PC-3 (cell line): ENCODE results near the gene TRIM68. TPM values are rescaled to one million over a fixed set of nuclear protein-coding genes. Genes with fewer than 3 reads are reported as not detected.

Experiments used
- ATAC-seq: fragments of 200-7000 bp; cut with Tn5 transposase; 2 replicates; pipeline ENCODE4 v1.9.1; 2020; ENCODE audit warnings: mild to moderate bottlenecking, moderate library complexity
- BruUV-seq: library from RNA; stranded (reverse); fragments of 400-500 nt; replicated peaks from 2 replicates; lab custom pipeline; 2021; lab: Mats Ljungman, UMichigan
- CTCF ChIA-PET: fragments of 300-600 bp; sonication (Branson Sonifier 250); formaldehyde crosslinking; loops from one replicate; lab custom pipeline; 2022; ENCODE audit warnings: antibody characterized with exemption; lab: Charles Lee
- POLR2A ChIA-PET: fragments of 300-600 bp; sonication (Branson Sonifier 250); formaldehyde crosslinking; loops from one replicate; lab custom pipeline; 2022; ENCODE audit warnings: antibody characterized with exemption; ENCODE audit not compliant: unreplicated experiment; lab: Charles Lee
- DNase-seq: peaks from one replicate; pipeline ENCODE4 v3.0.0-alpha.2; 2015
- H2AFZ ChIP-seq: fragments of 300-600 bp; sonication (generic); 2 replicates; pipeline ENCODE4 v1.6.0; 2016; ENCODE audit warnings: antibody characterized with exemption, low read length
- H3F3A ChIP-seq: fragments of 300-600 bp; sonication (generic); one replicate; pipeline ENCODE4 v1.6.0; 2017; ENCODE audit warnings: antibody characterized with exemption, low read length, control low read depth, mild to moderate bottlenecking; ENCODE audit not compliant: unreplicated experiment
- H3K27ac ChIP-seq: fragments of 300-600 bp; sonication (generic); 2 replicates; pipeline ENCODE4 v1.5.1; 2016; ENCODE audit warnings: mild to moderate bottlenecking, low read length
- H3K27me3 ChIP-seq: fragments of 300-600 bp; sonication (generic); 2 replicates; pipeline ENCODE4 v1.6.1; 2016; ENCODE audit warnings: low read length, mixed read lengths
- H3K36me3 ChIP-seq: fragments of 300-600 bp; sonication (generic); 2 replicates; pipeline ENCODE4 v1.6.1; 2016; ENCODE audit warnings: low read depth, mixed run types, low read length, mixed read lengths
- H3K4me1 ChIP-seq: fragments of 300-600 bp; sonication (generic); 2 replicates; pipeline ENCODE4 v1.5.1; 2016; ENCODE audit warnings: low read length; ENCODE audit not compliant: insufficient read depth
- H3K4me2 ChIP-seq: fragments of 300-600 bp; sonication (generic); 2 replicates; pipeline ENCODE4 v1.6.0; 2016; ENCODE audit warnings: low read length
- H3K4me3 ChIP-seq: fragments of 300-600 bp; sonication (generic); 2 replicates; pipeline ENCODE4 v1.5.1; 2016; ENCODE audit warnings: mild to moderate bottlenecking, low read length, mixed read lengths
- H3K79me2 ChIP-seq: fragments of 300-600 bp; sonication (generic); 2 replicates; pipeline ENCODE4 v1.6.1; 2017; ENCODE audit warnings: low read length, mixed read lengths
- H3K9ac ChIP-seq: fragments of 300-600 bp; sonication (generic); 2 replicates; pipeline ENCODE4 v1.6.0; 2016; ENCODE audit warnings: mild to moderate bottlenecking, low read length
- H3K9me2 ChIP-seq: fragments of 300-600 bp; sonication (generic); replicated peaks from 2 replicates; pipeline ENCODE4 v1.6.1; 2016; ENCODE audit warnings: mixed run types, low read length, mixed read lengths
- H3K9me3 ChIP-seq: fragments of 300-600 bp; sonication (generic); 2 replicates; pipeline ENCODE4 v1.6.1; 2016; ENCODE audit warnings: low read length, mixed read lengths
- H4K20me1 ChIP-seq: fragments of 300-600 bp; sonication (generic); 2 replicates; pipeline ENCODE4 v1.6.1; 2016; ENCODE audit warnings: low read length, mixed read lengths
- EZH2 ChIP-seq: fragments of 300-600 bp; sonication (generic); IDR thresholded peaks from one replicate; pipeline ENCODE4 v1.6.1; 2017; ENCODE audit warnings: antibody characterized with exemption, mild to moderate bottlenecking, low read length; ENCODE audit not compliant: unreplicated experiment
- EZH2phosphoT487 ChIP-seq: fragments of 300-600 bp; sonication (generic); IDR thresholded peaks from 2 replicates; pipeline ENCODE4 v1.6.1; 2018; ENCODE audit warnings: mild to moderate bottlenecking, antibody characterized with exemption, low read length, borderline replicate concordance
- intact Hi-C: fragments of 100-400 bp; cut with micrococcal nuclease; formaldehyde crosslinking; loops from 2 replicates; pipeline ENCODE4 v1.9.0; 2023
- total RNA-seq: library from RNA; depleted of rRNA; stranded (reverse); fragments of >200 nt; gene quantifications from 2 replicates; pipeline ENCODE4 v1.2.3, GENCODE V29; 2014
- TF ChIP-seq, protein P1 (sequence below): fragments of 300-600 bp; sonication (generic); conservative IDR thresholded peaks from 2 replicates; pipeline ENCODE4 v1.5.1; 2017; ENCODE audit warnings: antibody characterized with exemption, low read depth, mild to moderate bottlenecking, low read length

The TRIM68 gene
- total RNA-seq, 1 experiment from 2014 or later: 6.1 TPM

DNA sequence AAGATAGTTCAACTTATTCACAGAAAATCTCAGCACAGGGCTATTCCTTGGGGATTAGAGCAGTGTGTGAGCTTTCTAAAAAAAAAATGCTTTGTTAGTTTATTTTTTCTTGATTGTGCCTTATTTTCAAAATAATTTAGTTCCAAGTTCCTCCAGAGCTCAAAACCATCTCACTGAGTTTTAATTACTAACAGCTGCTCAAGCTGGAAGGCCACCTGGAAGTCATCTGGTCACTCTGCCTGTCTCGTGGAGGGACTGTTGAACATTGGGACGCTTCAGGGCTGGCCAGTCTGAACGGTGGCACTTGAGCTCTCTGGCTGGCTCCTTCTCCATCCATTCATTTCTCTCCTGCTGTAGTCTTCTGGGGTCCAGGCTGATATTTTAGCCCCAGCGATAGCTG is 39.7 kb upstream of the TRIM68 start:
- no peaks in the 10 kb centered on the region for H3F3A ChIP-seq
- no peak overlapping the region for H3K4me3 ChIP-seq
- H3K4me1 ChIP-seq: no peaks in the 10 kb centered on the region
- no peaks in the 10 kb centered on the region for H4K20me1 ChIP-seq
- H3K4me2 ChIP-seq: no peak overlapping the region
- H2AFZ ChIP-seq: no peak overlapping the region
- CTCF ChIA-PET: no interaction called here
- H3K9me2 ChIP-seq: no peaks in the 10 kb centered on the region
- ATAC-seq (no peak), DNase-seq (no peak)
- H3K9ac ChIP-seq: no peak overlapping the region
- intact Hi-C loops: no loop called here
- no TSS peak for BruUV-seq
- no peaks in the 10 kb centered on the region for H3K36me3 ChIP-seq
- no peaks in the 10 kb centered on the region for H3K9me3 ChIP-seq
- H3K79me2 ChIP-seq: no peaks in the 10 kb centered on the region
- TF ChIP-seq, protein P1, sequence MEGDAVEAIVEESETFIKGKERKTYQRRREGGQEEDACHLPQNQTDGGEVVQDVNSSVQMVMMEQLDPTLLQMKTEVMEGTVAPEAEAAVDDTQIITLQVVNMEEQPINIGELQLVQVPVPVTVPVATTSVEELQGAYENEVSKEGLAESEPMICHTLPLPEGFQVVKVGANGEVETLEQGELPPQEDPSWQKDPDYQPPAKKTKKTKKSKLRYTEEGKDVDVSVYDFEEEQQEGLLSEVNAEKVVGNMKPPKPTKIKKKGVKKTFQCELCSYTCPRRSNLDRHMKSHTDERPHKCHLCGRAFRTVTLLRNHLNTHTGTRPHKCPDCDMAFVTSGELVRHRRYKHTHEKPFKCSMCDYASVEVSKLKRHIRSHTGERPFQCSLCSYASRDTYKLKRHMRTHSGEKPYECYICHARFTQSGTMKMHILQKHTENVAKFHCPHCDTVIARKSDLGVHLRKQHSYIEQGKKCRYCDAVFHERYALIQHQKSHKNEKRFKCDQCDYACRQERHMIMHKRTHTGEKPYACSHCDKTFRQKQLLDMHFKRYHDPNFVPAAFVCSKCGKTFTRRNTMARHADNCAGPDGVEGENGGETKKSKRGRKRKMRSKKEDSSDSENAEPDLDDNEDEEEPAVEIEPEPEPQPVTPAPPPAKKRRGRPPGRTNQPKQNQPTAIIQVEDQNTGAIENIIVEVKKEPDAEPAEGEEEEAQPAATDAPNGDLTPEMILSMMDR: no peak
- no peak for TF ChIP-seq EZH2phosphoT487
- no peak for TF ChIP-seq EZH2
- 0 out of 2 replicates have a peak, but pooled peaks cover 4% of the 10 kb centered on the region for H3K27me3 ChIP-seq
- POLR2A ChIA-PET: no interaction called here
- no peak overlapping the region for H3K27ac ChIP-seq

DNA sequence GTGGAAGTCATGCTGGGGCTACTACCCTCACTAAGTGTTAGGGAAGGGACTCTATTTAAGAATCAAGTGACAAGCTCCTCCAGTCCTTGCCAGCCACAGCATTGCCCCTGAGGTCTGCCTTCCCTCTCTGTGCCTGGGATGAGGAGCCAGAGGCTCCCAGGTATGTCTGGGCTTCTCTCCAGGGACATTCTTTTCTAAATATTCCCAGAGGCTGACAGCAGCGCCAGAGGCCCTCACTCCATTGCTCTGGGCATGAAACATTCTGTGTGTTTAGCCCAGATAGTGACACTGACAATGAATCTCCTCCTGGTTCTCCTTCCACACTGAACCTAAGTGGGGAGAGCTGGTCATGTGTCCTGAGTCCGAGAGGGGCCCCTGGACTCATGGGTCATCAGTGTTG is 37.9 kb upstream of the TRIM68 start:
- Histone ChIP-seq H3K4me3 (no peak overlapping the region), H3K4me1 (no peaks in the 10 kb centered on the region), H3F3A (no peaks in the 10 kb centered on the region), H3K27me3 (peaks cover 4% of the 10 kb centered on the region; the same call in 1 of the 2 replicates), H3K4me2 (no peak overlapping the region), H3K79me2 (no peaks in the 10 kb centered on the region), H3K27ac (no peak overlapping the region), H3K9ac (no peak overlapping the region), H2AFZ (no peak overlapping the region), H3K36me3 (no peaks in the 10 kb centered on the region), H3K9me2 (no peaks in the 10 kb centered on the region), H4K20me1 (no peaks in the 10 kb centered on the region), H3K9me3 (no peaks in the 10 kb centered on the region)
- DNase-seq: no peak
- intact Hi-C loops: no loop called here
- no TSS peak for BruUV-seq
- ChIA-PET CTCF (no interaction called here), POLR2A (no interaction called here)
- no peak for ATAC-seq
- TF ChIP-seq EZH2phosphoT487: no peak
- TF ChIP-seq EZH2: no peak
- TF ChIP-seq, protein P1: no peak

DNA sequence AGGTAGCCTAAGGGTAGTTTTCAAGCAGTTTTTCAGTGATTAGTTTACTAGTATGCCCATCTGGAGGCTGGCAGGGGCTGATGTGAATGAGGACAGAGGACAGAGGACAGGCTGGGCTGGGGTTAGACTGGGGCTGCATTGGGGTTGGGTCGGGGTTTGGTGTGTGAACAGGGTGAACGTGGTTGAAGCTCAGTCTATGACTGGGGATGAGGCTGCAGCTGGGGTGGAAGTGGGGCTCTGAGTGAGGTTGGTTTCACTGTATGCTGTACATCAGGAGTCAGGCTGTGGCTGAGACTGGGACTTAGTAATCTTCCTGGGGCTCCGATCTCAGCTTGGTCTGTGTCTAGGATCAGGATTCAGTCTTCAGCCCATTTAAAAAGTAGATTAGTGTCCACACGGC is 36.2 kb upstream of the TRIM68 start:
- no peak overlapping the region for H3K4me3 ChIP-seq
- CTCF ChIA-PET: no interaction called here

More for the DNA sequence above, 36.2 kb upstream of the TRIM68 start:
- POLR2A ChIA-PET: no interaction called here
- intact Hi-C loops: no loop called here
- H3K36me3 ChIP-seq: no peaks in the 10 kb centered on the region
- no peak overlapping the region for H3K27ac ChIP-seq
- no peaks in the 10 kb centered on the region for H3K4me1 ChIP-seq
- H3K79me2 ChIP-seq: no peaks in the 10 kb centered on the region
- no peak overlapping the region for H2AFZ ChIP-seq
- peaks cover 4% of the 10 kb centered on the region; the same call in 1 of the 2 replicates for H3K27me3 ChIP-seq
- no peaks in the 10 kb centered on the region for H3F3A ChIP-seq
- no peaks in the 10 kb centered on the region for H4K20me1 ChIP-seq
- H3K9me2 ChIP-seq: no peaks in the 10 kb centered on the region
- TF ChIP-seq EZH2: no peak
- TF ChIP-seq, protein P1: no peak
- no peak for TF ChIP-seq EZH2phosphoT487
- H3K9me3 ChIP-seq: no peaks in the 10 kb centered on the region
- ATAC-seq (no peak), DNase-seq (no peak)
- BruUV-seq: no TSS peak
- H3K4me2 ChIP-seq: no peak overlapping the region
- no peak overlapping the region for H3K9ac ChIP-seq
